ENCODE results near the gene TLE3.

TLE3 gene

DNA sequence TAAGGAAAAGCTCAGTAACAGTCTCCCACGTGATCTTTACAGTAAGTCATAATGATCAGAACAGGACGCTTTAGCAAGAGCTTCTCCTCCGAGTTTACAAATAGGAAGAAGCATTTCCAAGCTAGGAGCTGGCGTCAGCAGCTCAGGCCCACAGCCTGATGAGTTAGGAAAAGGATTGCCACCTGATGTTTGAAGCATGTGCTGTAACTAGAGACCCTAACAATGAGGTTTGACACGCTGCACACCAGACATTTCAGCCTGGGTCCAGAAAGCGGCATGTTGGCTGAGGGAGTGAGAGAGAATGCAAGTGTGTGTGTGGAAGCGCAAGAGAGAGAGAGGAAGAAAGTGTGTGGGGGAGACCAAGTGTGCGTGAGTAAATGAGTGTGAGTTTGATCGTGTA is 47.3 kb downstream of the TLE3 start:
- H3K4me3 ChIP-seq (ENCODE audit: low read depth, low read length) = no peak overlapping the region
- no peak for DNase-seq (ENCODE audit: low read depth)
- TF ChIP-seq, protein P1, sequence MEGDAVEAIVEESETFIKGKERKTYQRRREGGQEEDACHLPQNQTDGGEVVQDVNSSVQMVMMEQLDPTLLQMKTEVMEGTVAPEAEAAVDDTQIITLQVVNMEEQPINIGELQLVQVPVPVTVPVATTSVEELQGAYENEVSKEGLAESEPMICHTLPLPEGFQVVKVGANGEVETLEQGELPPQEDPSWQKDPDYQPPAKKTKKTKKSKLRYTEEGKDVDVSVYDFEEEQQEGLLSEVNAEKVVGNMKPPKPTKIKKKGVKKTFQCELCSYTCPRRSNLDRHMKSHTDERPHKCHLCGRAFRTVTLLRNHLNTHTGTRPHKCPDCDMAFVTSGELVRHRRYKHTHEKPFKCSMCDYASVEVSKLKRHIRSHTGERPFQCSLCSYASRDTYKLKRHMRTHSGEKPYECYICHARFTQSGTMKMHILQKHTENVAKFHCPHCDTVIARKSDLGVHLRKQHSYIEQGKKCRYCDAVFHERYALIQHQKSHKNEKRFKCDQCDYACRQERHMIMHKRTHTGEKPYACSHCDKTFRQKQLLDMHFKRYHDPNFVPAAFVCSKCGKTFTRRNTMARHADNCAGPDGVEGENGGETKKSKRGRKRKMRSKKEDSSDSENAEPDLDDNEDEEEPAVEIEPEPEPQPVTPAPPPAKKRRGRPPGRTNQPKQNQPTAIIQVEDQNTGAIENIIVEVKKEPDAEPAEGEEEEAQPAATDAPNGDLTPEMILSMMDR (IDR thresholded peaks at IDR 0.05; ENCODE audit: low read depth, low read length, missing control alignments) = no peak

DNA sequence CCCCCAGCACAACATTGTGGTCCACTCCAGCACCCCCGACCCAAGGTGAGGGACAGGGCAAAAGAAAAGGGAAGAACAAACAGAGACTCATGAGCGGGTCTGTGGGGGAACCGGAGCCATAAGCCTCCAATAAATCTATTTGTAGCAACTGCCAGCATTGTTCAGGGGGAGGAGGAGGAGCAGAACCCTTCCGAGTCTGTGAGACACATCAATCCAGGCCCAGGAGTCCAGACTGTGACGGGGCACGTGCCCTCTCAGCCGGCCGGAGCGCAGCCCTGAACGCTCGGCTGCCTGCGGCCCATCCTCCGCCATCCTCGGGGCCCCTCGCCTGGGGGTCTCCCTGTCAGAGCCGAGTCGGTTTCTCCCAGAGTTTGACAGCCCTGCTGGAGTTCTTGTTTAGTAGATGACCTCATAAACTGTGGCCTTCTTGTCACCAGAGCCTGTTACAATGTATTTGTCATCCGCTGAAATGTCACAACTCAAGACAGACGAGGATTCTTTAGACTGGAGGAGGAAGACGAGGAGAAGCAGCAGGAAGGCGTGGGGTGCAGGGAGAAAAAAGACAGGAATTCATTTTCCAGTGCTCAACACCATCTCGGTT is 47.9 kb downstream of the TLE3 start:
- no peak for DNase-seq (ENCODE audit: low read depth)
- no peak overlapping the region for H3K4me3 ChIP-seq (ENCODE audit: low read depth, low read length)
- TF ChIP-seq, protein P1 (IDR thresholded peaks at IDR 0.05; ENCODE audit: low read depth, low read length, missing control alignments) = no peak

DNA sequence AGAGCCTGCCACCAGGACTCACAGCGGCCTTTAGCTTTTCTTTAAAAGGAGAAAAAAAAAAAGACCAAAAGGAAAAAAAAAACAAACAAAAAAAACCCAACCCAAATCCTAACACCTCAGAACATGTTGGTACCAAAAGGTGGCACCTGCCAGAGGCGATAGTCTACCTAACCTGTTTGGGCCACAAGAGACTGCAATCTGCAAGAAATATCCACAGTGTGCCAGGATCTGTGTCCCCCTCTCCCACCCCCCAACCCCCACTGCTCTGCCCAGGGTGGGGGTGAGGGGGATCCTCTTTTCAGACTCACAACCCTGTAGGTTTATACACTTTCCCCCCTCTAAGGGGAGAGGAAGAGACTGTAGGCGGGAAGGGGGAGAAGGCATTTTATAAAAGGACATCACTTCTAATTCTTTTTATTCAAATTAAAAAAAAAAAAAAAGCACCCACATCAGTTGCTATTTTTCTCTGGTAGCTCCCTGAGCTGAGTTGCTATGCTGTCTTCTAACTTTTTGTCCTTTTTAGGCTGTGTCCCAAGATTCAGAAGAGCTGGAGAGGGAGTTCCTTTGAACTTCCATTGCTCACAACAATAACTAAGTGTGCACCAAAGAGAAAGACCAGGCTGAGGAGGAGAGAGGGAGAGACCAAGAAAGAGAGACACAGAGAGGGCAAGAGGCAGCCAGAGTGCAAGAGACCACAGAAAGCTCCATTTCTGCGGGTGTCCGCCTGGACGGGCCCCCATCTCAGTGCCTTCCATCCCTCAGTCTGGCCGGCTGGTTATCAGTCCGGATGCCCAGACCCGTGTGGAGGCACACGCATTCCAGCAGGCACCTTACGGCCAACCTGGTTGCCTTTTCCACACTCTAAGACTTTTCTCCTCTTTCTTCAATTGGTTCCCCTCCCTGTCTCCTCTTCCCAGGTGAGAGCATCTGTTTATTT is 48.9 kb downstream of the TLE3 start:
- no peak overlapping the region for H3K4me3 ChIP-seq (ENCODE audit: low read depth, low read length)
- TF ChIP-seq, protein P1 (IDR thresholded peaks at IDR 0.05; ENCODE audit: low read depth, low read length, missing control alignments) = no peak
- DNase-seq (ENCODE audit: low read depth) = no peak

DNA sequence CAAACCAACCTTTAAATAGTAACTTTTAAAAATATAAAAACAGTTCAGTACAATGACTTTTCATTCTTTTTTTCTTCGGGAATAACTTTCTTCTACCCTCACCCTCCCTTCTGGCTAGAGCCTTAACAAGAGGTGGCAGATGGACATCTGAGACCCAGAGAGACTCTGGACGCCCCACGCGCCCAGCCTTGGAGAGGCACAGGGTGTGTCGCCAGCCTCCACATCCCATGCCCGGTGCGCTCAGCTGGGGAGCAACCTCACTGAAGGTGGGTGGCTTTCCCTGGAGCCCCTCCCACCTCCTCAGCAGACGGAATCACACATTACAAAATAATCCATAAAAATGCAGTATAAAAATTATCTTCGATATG is 49.5 kb downstream of the TLE3 start:
- DNase-seq (ENCODE audit: low read depth) = no peak
- TF ChIP-seq, protein P1 (IDR thresholded peaks at IDR 0.05; ENCODE audit: low read depth, low read length, missing control alignments) = no peak
- H3K4me3 ChIP-seq (ENCODE audit: low read depth, low read length) = no peak overlapping the region

DNA sequence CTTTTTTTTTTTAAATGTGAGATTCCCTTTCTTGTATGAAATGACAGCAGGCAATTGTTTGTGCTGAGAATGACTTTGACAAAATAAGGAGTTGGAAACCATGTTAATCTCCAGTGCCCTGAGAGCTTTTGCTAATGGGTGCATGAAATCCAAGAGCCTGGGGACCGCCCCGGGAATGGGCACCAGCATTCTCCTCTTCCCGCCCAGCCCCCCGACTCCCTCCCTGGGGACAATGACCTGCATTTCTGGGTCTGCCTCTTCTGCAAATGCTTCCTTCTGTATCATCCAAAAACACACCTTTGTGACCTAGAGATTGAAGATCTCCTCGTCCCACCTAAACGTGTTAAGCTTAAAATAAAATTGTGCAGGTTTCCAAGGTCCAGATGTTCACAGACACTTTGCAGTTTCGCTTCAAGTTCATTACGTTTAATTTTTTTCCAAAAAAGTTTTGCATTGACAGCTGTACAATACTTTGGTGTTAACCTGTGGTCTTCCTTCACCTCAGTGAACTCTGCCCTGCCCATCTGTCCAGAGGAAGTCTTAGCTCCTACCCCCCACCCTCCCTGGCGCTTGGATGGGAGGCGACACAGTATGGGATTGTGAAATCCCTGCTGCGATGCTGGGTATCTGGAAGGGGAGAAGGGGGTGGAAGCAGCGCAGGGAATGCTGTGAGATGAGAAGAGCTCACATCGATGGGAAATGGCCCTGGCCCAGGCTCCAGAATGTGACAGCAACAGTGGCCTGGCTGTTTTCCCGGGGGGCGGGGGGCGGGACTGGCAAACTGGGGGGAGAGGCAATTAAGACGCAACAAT is 50.1 kb downstream of the TLE3 start:
- no peak for DNase-seq (ENCODE audit: low read depth)
- TF ChIP-seq, protein P1 (IDR thresholded peaks at IDR 0.05; ENCODE audit: low read depth, low read length, missing control alignments) = no peak
- H3K4me3 ChIP-seq (ENCODE audit: low read depth, low read length) = no peak overlapping the region

DNA sequence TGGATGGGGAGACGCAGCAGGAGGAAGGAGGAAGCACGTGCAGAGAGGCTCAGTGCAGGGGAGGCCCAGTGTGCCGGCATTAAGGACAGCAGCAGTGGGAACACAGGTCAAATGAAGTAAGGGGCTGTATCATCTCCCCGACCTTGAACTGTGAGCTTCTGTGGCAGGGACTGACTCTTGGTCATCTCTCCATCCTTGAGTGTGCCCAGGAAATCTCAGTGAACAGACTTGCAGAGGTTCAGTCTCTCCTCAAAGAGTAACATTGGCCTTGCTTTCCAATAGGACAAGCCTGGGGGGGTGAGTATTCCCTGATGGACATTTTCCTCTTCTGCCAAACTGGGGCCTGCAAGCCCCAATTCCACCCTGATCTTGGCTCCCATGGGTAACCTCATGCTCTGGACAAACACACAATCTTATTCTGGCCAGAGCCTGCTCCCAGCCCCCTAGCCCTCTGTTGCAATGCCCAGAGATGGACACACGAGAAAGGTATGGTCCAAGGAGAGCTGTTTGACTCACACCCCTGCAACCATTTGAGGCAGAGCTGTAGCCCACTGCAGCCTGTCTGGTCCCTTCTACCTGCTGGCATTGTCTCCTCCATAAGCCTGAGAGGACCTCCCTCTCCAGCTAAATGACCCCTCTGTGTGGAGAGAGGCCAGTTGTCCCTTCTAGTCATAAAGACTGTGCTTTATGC is 50.9 kb downstream of the TLE3 start:
- H3K4me3 ChIP-seq (ENCODE audit: low read depth, low read length) = no peak overlapping the region
- DNase-seq (ENCODE audit: low read depth) = no peak
- TF ChIP-seq, protein P1 (IDR thresholded peaks at IDR 0.05; ENCODE audit: low read depth, low read length, missing control alignments) = no peak
